HG02571 (cell line): ENCODE measurements around the gene UBE3C.
"Not testable (repeated sequence)": the region's sequence is repeated elsewhere in the genome, so short reads cannot be mapped to it uniquely, and the experiment has no call there.

Source experiments
- ATAC-seq: cut with Tn5 transposase; IDR thresholded peaks from one replicate; pipeline ENCODE4 v1.9.1; 2021; ENCODE audit warnings: mild to moderate bottlenecking, moderate library complexity; ENCODE audit not compliant: unreplicated experiment

UBE3C gene

DNA sequence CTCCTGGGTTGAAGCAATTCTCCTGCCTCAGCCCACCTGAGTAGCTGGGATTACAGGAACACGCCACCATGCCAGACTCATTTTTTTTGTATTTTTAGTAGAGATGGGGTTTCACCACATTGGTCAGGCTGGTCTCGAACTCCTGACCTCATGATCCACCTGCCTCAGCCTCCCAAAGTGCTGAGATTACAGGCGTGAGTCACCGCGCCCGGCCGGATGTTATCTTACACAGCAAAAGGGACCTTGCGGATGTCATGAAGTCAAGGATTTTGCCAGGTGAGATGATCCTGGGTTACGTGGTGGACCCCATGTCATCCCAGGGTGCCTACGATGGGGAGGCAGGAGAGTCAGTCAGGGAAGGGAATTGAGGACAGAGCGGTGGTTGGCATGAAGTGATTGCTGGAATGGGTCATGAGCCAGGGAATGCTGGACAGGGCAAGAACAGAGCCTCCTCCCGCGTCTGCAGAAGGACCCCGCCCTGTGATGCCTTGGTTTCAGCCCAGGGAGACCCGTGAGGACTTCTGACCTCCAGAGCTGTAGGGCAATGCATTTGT, 8.7 kb upstream of the UBE3C start:
- no peak for ATAC-seq

DNA sequence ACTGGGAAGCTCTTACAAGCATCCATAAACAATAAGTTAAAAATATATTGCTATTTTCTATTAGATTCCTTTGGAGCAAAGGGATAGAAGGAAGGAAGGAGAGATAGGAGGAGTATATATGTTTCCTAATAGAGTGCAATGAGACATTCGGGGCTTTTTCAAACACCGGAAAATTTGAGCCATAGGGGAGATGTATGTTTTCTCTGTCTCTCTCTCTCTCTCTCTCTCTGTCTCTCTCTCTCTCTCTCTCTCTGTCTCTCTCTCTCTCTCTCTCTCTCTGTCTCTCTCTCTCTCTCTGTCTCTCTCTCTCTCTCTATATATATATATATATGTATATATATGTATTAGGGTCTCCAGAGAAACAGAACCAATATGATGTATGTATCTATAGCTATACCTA, 7.9 kb upstream of the UBE3C start:
- ATAC-seq = not testable (repeated sequence)

DNA sequence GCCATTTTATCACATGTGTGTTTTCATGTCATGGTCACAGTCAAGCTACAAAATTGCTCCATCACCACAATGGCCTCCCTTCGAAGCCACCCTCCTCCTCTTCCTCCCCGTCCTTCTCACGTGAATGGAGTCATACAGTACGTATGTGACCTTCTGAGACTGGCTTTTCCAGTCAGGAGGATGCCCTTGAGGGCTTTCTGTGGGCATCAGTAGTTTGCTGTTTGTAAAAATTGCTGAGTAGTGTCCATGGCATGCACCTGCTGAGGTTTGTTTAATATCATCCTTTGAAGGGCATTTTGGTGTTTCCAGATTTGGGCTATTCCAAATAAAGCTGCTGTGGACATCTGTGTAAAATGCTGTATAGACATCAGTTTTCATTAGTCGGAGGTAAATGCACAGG, 5.9 kb upstream of the UBE3C start:
- ATAC-seq = no peak

DNA sequence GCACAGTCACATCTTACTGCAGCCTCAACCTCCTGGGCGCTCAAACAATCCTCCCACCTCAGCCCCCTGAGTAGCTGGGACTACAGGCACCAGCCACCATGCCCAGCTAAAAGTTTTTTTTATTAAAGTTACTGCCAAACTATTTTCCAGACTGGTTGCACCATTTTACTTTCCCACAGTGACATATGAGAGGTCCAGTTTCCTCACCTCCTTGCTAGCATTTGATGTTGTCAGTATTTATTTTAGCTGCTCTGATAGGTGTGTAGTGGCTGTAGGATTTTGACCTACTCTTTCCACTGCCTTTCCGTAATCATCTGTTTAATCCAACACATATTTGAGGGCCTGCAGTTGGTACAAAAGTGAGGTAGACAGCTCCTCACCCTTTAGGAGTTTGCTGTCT, 5.4 kb upstream of the UBE3C start:
- no peak for ATAC-seq

DNA sequence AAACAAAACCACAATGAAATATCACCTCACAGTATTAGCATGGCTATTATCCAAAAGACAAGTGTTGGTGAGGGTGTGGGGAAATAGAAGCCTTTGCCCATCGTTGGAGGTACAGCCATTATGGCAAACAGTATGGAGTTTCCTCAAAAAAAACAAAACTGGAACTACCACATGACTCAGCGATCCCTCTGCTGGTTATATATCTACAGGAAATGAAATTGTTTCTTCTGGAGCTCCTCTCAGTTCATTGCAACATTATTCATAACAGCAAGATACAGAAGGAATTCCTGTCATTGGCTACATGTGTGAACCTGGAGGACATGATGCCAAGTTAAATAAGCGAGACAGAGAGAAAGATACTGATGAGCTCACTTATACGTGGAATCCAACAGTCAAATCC, 2.4 kb upstream of the UBE3C start:
- ATAC-seq = no peak

DNA sequence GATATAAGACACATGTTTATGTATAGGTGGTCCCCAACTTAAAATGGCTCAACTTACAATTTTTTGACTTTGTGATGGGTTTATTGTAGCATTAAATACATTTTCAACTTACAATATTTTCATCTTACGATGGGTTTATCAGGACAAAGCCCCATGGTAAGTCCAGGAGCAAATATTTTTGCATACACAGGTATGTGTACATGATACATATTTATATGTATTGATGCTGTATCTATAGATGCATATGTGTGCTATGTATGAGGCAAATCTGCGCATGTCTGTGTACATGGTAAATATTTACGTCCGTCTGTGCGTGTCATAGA, 664 bp upstream of the UBE3C start:
- ATAC-seq = no peak

DNA sequence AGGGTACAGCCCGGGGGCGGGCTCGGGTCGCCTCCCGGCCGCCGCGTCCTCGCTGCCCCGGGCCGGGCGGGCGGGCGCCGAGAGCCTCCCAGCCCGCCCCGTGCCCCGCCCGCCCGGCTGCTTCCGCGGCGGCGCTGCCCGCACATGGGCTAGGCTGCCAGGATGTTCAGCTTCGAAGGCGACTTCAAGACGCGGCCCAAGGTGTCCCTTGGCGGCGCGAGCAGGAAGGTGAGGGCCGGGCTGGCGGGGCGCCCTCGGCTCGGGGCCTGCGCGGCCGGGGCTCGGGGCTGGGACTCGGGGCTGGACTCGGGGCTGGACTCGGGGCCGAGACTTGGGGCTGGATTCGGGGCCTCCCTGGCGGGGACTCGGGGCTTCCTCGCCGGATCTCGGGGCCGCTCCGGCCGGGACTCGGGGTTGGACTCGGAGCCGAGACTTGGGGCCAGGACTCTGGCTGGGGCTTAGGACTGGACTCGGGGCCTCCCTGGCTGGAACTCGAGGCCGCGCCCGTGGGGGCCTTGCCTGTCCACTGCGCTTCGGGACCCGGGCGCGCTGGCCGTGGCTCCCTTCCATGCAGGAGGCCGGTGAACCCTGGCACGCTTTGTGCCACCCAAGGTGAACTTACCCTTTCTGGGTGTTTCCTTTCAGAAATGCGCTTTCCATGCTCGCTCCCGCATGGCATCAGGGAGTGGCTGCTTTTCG, 534 bp downstream of the UBE3C start:
- peak; percentile 47 for ATAC-seq

DNA sequence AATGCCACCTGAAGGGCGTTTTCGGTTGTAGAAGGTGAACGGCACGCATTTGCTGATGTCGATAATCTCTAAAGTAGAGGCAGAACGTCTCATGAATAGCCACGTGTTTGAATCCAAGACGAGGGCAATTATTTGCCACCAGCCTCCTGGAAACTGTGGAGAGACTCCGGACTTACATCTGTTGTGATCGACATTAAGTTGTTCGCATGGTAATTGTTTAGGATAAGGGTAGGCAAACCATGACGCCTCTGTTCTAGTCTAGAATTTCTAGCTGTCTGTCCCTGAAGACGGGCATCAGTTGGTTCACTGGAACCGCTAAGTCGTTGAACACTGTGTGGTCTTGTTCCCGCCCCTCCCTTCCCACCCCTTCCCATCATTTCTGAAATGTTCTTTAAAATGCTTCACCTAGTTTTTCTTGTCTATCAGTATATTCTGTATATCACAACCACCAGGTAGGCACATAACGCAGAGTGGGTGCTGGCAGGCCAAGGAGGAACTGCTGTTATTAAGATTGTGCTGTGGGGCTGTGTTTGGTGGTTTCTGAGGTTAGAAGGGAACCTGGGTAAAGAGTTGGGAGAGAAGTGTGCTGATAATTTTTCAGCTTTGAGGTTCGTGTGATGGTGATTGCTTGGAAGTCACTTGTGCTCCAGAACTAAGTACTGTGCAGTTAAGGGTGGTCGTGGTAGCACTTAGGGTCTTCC, 1.2 kb downstream of the UBE3C start:
- no peak for ATAC-seq

DNA sequence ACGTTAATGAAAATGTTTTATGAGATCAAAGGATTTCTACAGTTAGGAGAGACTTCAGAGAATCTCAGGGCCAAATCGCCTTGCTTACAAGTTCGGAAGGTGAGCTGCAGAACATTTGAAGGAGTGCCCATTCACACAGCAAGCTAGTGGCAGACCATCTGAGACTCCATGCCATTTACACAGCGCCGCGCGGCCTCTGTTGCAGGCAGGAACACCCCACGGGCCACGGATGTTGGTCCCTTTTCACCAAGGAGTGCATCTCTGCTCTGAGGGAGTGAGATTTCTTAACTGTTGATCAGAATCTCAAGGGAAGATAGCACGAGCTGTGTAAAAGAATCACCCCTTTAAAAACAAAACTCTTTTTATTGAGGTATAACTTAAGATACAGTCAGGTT, 1.8 kb downstream of the UBE3C start:
- no peak for ATAC-seq

DNA sequence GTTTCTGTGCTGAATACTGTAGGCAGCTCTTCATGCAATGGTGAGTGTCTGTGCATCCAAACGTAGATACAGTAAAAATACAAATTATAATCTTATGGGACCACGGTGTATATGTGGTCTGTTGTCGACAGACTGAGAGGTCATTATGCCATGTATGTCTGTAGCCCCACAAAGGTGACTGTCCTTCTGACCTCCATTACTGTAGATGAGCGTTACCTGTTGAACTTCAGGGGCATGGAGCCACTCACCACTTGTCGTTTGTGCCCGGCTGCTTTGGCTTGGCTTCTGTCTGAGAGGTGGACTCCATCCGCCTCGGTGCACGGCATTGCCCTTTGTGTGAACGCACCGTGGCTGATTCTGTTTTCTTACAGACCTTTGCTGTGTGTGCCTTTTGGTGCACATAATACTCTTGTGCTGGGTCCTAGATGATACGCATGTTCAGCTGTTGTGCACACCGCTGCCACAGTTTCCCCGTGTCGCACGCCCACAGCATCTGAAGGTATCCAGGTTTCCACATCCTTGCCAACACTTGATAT, 2.9 kb downstream of the UBE3C start:
- ATAC-seq = no peak

DNA sequence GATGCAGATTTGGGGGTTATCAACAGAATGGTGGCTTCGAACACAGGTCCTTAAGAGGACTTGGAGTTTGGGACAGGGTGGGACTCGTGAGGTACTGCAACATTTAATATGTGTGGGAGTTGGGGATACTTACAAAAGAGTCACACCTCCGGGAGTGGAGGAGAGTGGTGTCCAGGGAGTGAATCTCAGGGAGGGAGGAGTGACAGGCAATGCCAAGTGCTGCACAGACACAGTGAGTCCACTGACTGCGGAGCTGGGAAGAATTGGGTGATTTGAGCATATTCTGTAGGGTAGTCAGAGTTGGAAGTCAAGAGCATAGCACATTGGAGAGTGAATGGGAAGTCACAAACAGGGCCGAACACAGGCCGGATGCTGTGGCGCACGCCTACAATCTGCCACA, 5.1 kb downstream of the UBE3C start:
- ATAC-seq = no peak

DNA sequence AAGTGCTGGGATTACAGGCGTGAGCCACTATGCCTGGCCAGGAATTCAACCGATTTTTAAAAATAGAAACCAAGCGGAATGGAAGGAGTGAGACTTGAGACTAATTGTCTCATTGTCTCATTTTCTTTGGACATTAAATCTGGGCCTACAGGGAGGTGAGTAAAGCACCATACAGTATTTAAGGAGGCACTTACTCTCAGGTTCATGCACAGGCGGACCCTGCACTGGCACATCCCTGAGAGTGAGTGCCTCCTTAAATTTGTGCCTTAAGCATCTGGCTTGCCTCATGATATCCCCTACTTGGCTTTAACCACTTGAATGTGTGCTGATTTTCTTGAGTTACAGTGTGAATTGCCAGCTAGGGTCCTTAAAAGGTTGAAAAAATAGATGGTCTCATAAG, 10.6 kb downstream of the UBE3C start:
- no peak for ATAC-seq

DNA sequence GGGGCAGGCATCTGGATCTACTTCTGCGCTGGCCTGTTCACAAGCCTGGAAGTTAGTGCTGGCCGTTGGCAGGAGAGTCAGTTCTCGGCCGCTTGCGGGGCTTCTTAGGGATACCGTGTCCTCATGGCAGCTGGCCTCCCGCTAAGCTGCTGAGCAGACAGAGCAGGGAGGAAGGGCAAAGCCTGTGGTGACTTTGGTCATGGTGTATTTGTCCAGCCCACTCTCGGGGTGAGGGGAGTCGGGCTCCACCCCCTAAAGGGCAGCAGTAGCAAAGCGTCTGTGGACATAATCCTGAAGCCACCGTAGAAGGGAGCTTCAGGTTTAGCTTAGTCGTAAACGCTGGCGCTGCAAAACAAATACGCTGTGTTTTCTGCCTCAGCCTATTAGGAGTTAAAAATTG, 12.2 kb downstream of the UBE3C start:
- ATAC-seq = no peak

DNA sequence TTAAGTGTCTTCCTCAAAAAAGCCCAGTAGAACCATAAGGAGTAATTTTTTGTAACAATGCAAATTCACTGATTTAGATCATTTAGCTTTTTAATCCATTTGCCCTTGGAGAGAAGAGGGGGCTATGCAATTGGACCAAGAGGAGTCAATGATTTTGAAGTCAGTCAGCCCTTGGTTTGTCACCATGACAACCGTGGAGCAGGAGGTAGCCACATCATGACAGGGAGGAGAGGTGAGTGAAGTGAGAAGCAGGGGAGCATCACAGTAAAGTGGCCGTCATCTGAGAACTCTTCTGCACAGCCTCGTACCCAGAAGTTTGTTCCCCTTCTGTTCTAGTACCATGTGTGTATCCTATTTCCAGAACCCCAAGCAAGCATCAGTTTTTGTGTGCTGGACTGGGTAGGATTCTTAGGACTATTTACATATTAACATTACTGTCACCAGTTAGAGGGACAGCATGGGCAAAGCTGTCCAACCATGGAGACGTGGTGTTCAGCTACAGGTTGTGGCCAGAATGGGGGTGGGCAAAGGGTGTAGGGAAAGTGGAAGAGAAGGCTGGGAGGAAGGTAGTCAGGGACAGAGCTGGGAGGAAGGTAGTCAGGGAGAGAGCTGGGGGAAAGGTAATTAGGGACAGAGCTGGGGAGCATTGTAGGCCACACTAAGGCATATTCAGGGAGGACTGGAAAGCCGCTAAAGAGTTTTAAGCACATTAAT, 13.1 kb downstream of the UBE3C start:
- ATAC-seq = no peak

DNA sequence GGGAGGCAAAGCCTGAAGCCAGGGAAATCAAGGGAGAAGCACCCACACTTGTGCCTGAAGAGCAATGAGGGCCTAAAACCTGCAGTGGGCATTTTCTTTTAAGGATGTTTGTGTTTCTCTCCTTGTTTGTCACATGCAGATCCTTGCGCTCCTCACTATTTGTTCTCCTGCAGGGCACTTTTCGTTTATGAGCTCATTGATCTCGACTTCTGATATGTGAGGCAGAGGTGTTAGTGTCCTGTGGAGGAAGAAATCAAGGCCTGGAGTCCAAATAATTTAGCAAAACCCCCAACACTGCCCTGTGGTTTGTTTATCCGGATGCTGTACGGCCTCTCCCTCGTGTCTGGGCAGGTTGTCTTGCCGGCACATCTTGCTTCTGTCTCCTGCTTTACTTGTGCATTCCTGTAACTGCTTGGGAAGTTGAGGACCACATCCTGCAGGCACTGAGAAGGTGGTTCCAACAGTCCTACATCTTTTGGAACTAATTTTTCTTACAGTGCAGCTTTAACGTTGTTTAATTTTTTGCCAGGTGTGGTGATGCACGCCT, 13.7 kb downstream of the UBE3C start:
- no peak for ATAC-seq

DNA sequence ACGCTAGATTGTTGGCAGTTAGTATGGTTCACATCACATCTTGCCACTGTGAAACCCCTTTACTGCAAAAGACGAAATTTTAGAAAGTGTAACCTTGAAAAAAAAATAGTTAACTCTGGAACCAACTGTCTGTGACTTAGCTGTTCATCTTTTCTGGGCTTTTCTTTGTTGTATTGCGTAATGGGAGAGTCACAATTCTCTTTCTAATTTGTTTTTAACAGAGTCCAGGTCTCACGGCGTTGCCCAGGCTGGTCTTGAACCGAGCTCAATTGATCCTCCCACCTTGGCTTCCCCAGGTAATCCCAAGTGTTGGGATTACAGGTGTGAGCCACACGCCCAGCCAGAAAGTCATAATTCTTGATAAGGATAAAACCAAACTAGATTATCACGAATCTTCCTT, 14.5 kb downstream of the UBE3C start:
- no peak for ATAC-seq

DNA sequence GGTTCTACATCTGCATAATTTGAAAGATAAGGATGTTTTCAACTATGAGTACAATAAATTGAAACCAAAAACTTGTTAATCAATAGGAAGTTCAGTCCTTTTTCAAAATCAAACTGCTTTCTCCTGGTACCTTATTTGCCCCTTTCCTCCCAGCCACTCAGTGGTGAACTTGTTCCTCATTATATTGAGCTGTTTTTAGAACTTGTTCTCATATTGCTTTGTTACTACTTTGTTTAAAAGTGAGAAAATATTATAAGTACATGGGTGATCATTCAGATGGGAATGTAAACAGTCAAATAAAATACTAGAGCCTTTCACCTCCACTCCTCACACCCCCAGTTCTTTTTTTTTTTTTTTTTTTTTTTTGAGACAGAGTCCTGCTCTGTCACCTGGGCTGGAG, 17.2 kb downstream of the UBE3C start:
- ATAC-seq = no peak

DNA sequence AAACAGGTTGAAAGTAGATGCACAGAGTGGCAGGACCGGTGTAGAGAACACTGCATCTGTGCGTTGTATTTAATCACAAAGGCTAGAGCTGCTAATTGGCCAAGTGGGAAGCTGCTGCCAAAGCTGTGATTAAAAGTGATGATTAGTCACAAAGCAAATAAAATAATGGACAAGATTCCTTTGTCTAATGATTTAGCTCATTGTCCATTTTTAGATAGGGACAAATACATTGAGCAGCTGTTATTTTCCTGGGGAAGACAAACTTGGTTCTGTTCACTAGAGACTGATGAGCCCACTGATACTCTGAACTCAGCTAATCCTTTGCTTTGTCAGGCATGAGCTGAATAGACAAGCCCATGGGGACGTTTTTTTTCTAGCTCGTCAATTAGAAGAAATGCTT, 19.7 kb downstream of the UBE3C start:
- no peak for ATAC-seq

DNA sequence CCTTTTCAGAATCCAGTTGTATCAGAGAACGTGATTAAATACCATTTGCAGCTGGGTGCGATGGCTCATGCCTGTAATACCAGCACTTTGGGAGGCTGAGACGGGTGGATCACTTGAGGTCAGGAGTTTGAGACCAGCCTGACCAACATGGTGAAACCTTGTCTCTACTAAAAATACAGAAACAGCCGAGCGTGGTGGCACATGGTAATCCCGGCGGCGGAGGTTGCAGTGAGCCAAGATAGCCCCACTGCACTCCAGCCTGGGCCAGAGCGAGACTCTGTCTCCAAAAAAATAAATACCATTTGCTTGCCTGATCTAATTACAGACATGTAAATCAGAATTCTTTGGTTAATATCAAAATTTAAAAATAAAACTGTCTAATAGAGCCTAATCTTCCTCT, 20.8 kb downstream of the UBE3C start:
- not testable (repeated sequence) for ATAC-seq

DNA sequence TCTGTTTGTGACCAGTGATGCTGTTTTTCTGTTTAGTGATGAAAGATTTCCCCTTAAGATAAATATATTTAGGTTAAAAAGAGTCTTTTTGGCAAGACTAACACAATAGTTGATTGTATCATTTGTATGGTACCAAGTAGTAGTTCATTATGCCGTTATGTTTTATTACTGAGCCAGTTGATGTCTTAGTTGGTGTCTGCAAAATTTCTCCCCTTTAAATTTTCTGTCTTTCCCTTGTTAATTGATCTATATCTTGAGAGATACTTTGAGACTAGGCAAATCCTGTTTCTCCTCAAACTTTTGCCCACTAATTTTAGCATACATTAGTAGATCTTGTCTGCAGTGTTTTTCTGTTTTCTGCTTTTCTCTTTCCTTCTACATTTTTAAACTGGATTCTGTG, 21.7 kb downstream of the UBE3C start:
- ATAC-seq = no peak

DNA sequence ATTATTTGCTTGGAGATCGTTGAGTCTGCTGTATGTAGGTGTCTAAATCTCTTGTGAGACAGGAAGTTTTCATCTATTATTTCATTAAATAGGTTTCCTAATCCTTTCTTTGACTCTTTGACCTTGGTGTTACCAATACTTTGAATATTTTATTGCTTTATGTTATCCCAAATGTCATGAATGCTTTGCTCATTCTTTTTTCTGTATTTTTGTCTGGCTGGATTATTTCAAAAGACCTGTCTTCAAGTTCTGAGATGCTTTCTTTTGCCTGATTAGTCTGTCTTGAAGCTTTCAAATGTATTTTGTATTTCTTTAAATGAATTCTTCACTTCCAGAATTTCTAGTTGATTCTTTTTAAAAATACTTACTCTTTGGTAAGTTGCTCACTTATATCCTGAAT, 27.3 kb downstream of the UBE3C start:
- ATAC-seq = no peak

DNA sequence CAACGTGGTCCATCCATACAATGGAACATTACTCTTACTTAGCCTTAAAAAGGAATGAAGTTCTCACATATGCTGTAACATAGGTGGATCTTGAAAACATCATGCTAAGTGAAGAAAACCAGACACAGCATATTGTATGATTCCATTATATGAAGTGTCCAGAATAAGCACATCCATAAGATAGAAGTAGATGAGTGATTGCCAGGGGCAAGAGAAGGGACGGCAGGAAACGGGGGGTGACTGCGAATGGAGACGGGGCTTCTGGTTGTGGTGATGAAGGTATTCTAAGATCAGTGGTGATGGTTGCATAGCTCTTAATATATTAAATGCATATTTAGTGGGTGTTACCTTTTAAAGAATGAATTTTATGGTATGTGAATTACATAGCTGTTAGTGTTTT, 29.8 kb downstream of the UBE3C start:
- no peak for ATAC-seq
